Transverse colon (tissue), 4 donors: ENCODE data around the gene SLC35F1.

Source experiments
- EP300 ChIP-seq: sonication (generic); formaldehyde crosslinking; IDR thresholded peaks from one replicate; pipeline ENCODE4 v1.6.1; 2017; ENCODE audit warnings: antibody characterized with exemption, low read depth
- POLR2AphosphoS5 ChIP-seq, 3 donors: sonication (generic); formaldehyde crosslinking; IDR thresholded peaks; one replicate each; pipeline ENCODE4 v1.6.1; 2016; ENCODE audit warnings: antibody characterized with exemption in 3 of 3
- TF ChIP-seq, protein P1 (sequence below), 5 experiments: fragments of 200-600 bp in 3 of 5; fragments of 450-650 bp in 2 of 5; sonication (generic) in 3 of 5; IDR thresholded peaks; 1 replicate in 2 of 5; 2 replicates in 3 of 5; pipeline ENCODE4 v1.5.1; 2016 to 2017; ENCODE audit warnings: antibody characterized with exemption in 5 of 5, inconsistent platforms in 3 of 5, mild to moderate bottlenecking in 2 of 5, moderate library complexity in 1 of 5

DNA sequence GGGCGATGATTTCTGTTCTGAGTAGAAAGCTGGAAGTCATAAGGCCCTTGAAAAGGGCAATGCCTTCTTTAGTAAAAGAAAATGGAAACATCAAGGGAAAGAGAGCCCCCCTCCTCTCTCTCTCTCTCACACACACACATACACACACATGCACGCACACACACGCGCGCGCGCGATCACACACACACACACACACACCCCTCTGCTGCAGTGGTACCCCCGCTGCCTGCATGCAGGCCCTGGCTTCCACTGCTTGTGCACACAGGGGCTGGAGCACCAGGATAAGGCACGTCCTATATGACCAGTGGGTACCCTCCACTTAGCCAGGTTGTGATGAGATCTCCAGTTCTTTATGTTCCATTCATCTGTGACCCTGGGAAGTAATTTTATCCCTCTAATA is 300.9 kb downstream of the SLC35F1 start:
- TF ChIP-seq, protein P1, sequence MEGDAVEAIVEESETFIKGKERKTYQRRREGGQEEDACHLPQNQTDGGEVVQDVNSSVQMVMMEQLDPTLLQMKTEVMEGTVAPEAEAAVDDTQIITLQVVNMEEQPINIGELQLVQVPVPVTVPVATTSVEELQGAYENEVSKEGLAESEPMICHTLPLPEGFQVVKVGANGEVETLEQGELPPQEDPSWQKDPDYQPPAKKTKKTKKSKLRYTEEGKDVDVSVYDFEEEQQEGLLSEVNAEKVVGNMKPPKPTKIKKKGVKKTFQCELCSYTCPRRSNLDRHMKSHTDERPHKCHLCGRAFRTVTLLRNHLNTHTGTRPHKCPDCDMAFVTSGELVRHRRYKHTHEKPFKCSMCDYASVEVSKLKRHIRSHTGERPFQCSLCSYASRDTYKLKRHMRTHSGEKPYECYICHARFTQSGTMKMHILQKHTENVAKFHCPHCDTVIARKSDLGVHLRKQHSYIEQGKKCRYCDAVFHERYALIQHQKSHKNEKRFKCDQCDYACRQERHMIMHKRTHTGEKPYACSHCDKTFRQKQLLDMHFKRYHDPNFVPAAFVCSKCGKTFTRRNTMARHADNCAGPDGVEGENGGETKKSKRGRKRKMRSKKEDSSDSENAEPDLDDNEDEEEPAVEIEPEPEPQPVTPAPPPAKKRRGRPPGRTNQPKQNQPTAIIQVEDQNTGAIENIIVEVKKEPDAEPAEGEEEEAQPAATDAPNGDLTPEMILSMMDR (IDR thresholded peaks at IDR 0.05) = no peak
- TF ChIP-seq POLR2AphosphoS5 (IDR thresholded peaks at IDR 0.05) (no peak), EP300 (no peak)
